Mesodermal cell (in vitro differentiated cells): Measurements from ENCODE around the gene SNX8.

Experiments used
- H3K27ac ChIP-seq: 2 replicates; pipeline ENCODE4 v1.7.0; 2013; ENCODE audit warnings: mild to moderate bottlenecking, low read depth, low read length, moderate library complexity; ENCODE audit not compliant: severe bottlenecking
- H3K36me3 ChIP-seq: 2 replicates; pipeline ENCODE4 v1.7.1; 2013; ENCODE audit warnings: mild to moderate bottlenecking, low read length, moderate library complexity; ENCODE audit not compliant: control insufficient read depth, insufficient read depth
- H3K4me1 ChIP-seq: one replicate; pipeline ENCODE4 v1.7.1; 2013; ENCODE audit warnings: mild to moderate bottlenecking, low read length; ENCODE audit not compliant: insufficient read depth, control insufficient read depth, poor library complexity, severe bottlenecking
- H3K4me3 ChIP-seq: 2 replicates; pipeline ENCODE4 v1.7.0; 2013; ENCODE audit warnings: low read length, control low read depth, mild to moderate bottlenecking; ENCODE audit not compliant: insufficient read depth, poor library complexity, severe bottlenecking; ENCODE audit errors: extremely low read depth
- H3K9me3 ChIP-seq: 2 replicates; pipeline ENCODE4 v1.7.1; 2013; ENCODE audit warnings: mild to moderate bottlenecking, low read length, moderate library complexity; ENCODE audit not compliant: control insufficient read depth
- whole genome bisulfite sequencing, 2 experiments: methylation state at CpG; one replicate each; pipeline ENCODE4 v1.1.5; 2013; ENCODE audit warnings: missing lambda C conversion rate in 2 of 2; ENCODE audit not compliant: insufficient coverage in 2 of 2; 5-methylcytosine and 5-hydroxymethylcytosine counted together

The SNX8 gene

DNA sequence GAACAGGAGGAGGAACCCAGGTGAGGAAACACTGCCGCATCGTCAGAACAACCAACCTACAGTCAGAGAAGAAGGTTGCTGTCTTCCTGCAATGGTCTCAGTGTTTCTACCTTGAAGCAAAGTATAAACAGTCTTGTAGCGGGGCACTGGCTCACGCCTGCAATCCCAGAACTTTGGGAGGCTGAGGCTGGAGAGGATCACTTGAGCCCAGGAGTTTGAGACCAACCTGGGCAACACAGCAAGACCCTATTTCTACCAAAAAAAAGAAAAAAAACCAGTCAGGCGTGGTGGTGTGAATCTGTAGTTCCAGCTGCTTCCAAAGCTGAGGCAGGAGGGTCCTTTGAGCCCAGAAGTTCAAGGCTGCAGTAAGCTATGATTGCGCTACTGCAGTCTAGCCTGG is 23.4 kb downstream of the SNX8 start:
- Histone ChIP-seq H3K4me1 (no peaks in the 10 kb centered on the region), H3K9me3 (no peaks in the 10 kb centered on the region), H3K36me3 (no peaks in the 10 kb centered on the region), H3K27ac (no peak overlapping the region), H3K4me3 (no peak overlapping the region)
- WGBS, 2 experiments, result 90 to 91% methylated on average over 3 to 5 of the region's 6 CpGs

DNA sequence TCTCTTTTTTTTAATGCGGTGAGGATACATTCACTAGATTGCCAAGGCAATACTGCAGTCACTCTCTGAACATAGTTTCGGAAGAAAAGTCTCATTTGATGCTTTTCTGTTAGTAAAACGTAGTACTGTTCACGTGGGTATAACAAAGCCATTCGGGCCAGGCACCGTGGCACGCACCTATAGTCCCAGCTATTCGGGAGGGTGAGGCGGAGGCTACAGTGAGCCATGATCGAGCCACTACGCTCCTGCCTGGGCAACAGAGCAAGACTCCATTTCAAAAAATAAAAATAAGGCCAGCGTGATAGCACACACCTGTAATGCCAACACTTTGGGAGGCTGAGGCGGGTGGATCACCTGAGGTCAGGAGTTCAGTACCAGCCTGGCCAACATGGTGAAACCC is 24.6 kb downstream of the SNX8 start:
- WGBS, 2 experiments, result 87 to 91% methylated on average over 10 to 12 of the region's 13 CpGs
- Histone ChIP-seq H3K27ac (no peak overlapping the region), H3K4me1 (no peaks in the 10 kb centered on the region), H3K36me3 (no peaks in the 10 kb centered on the region), H3K9me3 (no peaks in the 10 kb centered on the region), H3K4me3 (no peak overlapping the region)

GRCh38 chr7:2289111-2289586 is 25.1 kb downstream of the SNX8 start:
- no peaks in the 10 kb centered on the region for H3K36me3 ChIP-seq
- no peaks in the 10 kb centered on the region for H3K4me1 ChIP-seq
- no peaks in the 10 kb centered on the region for H3K9me3 ChIP-seq
- WGBS, 2 experiments, result 95 to 96% methylated on average over 15 to 16 of the region's 20 CpGs
- H3K27ac ChIP-seq, result no peak overlapping the region
- H3K4me3 ChIP-seq, result no peak overlapping the region

- WGBS, 2 experiments, result 90% methylated on average over 4 to 8 of the region's 8 CpGs
- H3K9me3 ChIP-seq, result no peaks in the 10 kb centered on the region
- no peaks in the 10 kb centered on the region for H3K4me1 ChIP-seq
- H3K4me3 ChIP-seq, result no peak overlapping the region
- H3K27ac ChIP-seq, result no peak overlapping the region
- no peaks in the 10 kb centered on the region for H3K36me3 ChIP-seq
Measured at GRCh38 chr7:2288503-2288902, 25.7 kb downstream of the SNX8 start.

GRCh38 chr7:2287745-2288144 is 26.5 kb downstream of the SNX8 start:
- no peaks in the 10 kb centered on the region for H3K36me3 ChIP-seq
- H3K4me3 ChIP-seq, result no peak overlapping the region
- no peaks in the 10 kb centered on the region for H3K9me3 ChIP-seq
- H3K27ac ChIP-seq, result no peak overlapping the region
- WGBS, 2 experiments, result 80 to 93% methylated on average over 6 to 8 of the region's 8 CpGs
- H3K4me1 ChIP-seq, result no peaks in the 10 kb centered on the region

GRCh38 chr7:2283074-2283473 is 31.2 kb downstream of the SNX8 start:
- peaks cover 11% of the 10 kb centered on the region for H3K4me1 ChIP-seq
- no peak overlapping the region for H3K4me3 ChIP-seq
- H3K36me3 ChIP-seq, result peaks cover under 1% of the 10 kb centered on the region
- H3K9me3 ChIP-seq, result no peaks in the 10 kb centered on the region
- WGBS, 2 experiments, result 83 to 86% methylated on average over 12 to 18 of the region's 20 CpGs
- no peak overlapping the region for H3K27ac ChIP-seq

GRCh38 chr7:2282185-2282751 is 32.0 kb downstream of the SNX8 start:
- Histone ChIP-seq H3K4me3 (no peak overlapping the region), H3K36me3 (peaks cover 4% of the 10 kb centered on the region), H3K4me1 (peaks cover 11% of the 10 kb centered on the region), H3K9me3 (no peaks in the 10 kb centered on the region), H3K27ac (no peak overlapping the region)
- 80 to 86% methylated on average over 12 to 14 of the region's 14 CpGs for WGBS, 2 experiments

DNA sequence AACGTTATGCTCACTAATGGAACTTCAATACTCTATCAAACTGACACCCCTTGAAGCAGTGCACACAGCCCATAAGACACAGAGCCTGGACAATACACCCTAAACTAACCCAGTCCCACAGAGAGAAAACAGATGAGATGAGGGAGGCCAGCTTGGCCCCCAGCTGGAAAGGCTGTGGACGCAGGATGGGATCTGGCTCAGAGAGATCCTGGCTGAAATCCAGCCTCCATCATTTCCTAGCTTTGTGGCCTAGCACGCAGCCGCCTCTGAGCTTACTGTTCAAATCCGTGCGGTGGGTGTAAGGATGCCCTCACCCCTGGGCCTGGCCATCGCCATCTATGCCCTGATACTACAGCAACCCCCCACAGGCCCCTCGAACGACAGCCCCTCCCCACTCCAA is 32.7 kb downstream of the SNX8 start:
- Histone ChIP-seq H3K9me3 (no peaks in the 10 kb centered on the region), H3K4me3 (no peak overlapping the region), H3K27ac (peak overlapping the region; percentile 23), H3K36me3 (peaks cover 8% of the 10 kb centered on the region), H3K4me1 (peaks cover 11% of the 10 kb centered on the region)
- WGBS, 2 experiments, result 90 to 93% methylated on average over 6 to 8 of the region's 9 CpGs

DNA sequence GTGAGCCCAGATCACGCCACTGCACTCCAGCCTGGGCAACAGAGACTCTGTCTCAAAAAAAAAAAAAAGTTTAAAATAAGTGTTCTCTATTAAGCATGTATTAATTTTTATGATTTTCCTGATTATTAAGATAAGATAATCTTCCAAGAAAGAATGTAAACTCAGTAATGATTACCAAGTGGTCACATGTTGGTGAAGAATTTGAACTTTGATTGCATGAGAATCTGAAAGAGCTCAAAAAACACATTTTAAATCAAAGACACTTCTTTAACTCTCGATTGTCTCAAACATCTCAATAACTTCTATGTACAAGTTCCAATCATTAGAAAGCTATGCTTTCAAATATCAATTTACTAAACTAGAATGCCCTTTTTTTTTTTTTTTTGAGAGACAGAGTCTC is 33.8 kb downstream of the SNX8 start:
- Histone ChIP-seq H3K27ac (no peak overlapping the region), H3K36me3 (peaks cover 9% of the 10 kb centered on the region), H3K9me3 (no peaks in the 10 kb centered on the region), H3K4me1 (peaks cover 11% of the 10 kb centered on the region), H3K4me3 (no peak overlapping the region)
- 100% methylated on average over 1 of the region's 2 CpGs for WGBS, 2 experiments

GRCh38 chr7:2279896-2280295 is 34.3 kb downstream of the SNX8 start:
- Histone ChIP-seq H3K36me3 (peaks cover 14% of the 10 kb centered on the region), H3K27ac (no peak overlapping the region), H3K9me3 (no peaks in the 10 kb centered on the region), H3K4me1 (peaks cover 11% of the 10 kb centered on the region), H3K4me3 (no peak overlapping the region)
- WGBS, 2 experiments, result 100% methylated on average over 2 to 3 of the region's 4 CpGs

GRCh38 chr7:2278026-2278425 is 36.2 kb downstream of the SNX8 start:
- H3K27ac ChIP-seq, result no peak overlapping the region
- WGBS, 2 experiments, result 91 to 96% methylated on average over 11 of the region's 11 CpGs
- no peak overlapping the region for H3K4me3 ChIP-seq
- no peaks in the 10 kb centered on the region for H3K9me3 ChIP-seq
- H3K4me1 ChIP-seq, result peaks cover 11% of the 10 kb centered on the region
- peaks cover 22% of the 10 kb centered on the region for H3K36me3 ChIP-seq
